SJSA1 (cell line): Measurements from ENCODE around the gene KRT25. TPM values are rescaled to one million over a fixed set of nuclear protein-coding genes. Genes with fewer than 3 reads are reported as not detected.
A peak's percentile ranks its signal among the peaks of the same experiment; 100 is the strongest.

Experiments used
- DNase-seq, 2 experiments: peaks; one replicate each; pipeline ENCODE4 v3.0.0-alpha.2; 2015 to 2020; ENCODE audit warnings: low spot score in 2 of 2, low read depth in 1 of 2
- H3K27ac ChIP-seq: fragments of 250-450 bp; sonication (Bioruptor Pico); 2 replicates; pipeline ENCODE4 v1.5.1; 2020; ENCODE audit warnings: mild to moderate bottlenecking, moderate library complexity
- H3K27me3 ChIP-seq: fragments of 250-450 bp; sonication (Bioruptor Pico); replicated peaks from 2 replicates; pipeline ENCODE4 v1.5.1; 2020; ENCODE audit warnings: mild to moderate bottlenecking, moderate library complexity
- H3K36me3 ChIP-seq: fragments of 250-450 bp; sonication (Bioruptor Pico); 2 replicates; pipeline ENCODE4 v1.5.1; 2020; ENCODE audit warnings: mild to moderate bottlenecking
- H3K4me1 ChIP-seq: fragments of 250-450 bp; sonication (Bioruptor Pico); replicated peaks from 2 replicates; pipeline ENCODE4 v1.6.1; 2021; ENCODE audit warnings: mild to moderate bottlenecking
- H3K4me3 ChIP-seq: fragments of 250-450 bp; sonication (Bioruptor Pico); 2 replicates; pipeline ENCODE4 v1.5.1; 2020; ENCODE audit warnings: mild to moderate bottlenecking
- H3K9me3 ChIP-seq: fragments of 250-450 bp; sonication (Bioruptor Pico); replicated peaks from 2 replicates; pipeline ENCODE4 v1.5.1; 2020; ENCODE audit warnings: mild to moderate bottlenecking
- total RNA-seq: library from RNA; depleted of rRNA; stranded (reverse); fragments of >200 nt; shearing (Covaris generic); gene quantifications from 2 replicates; pipeline ENCODE4 v1.2.3, GENCODE V29; 2014

The KRT25 gene
- total RNA-seq, 1 experiment from 2014 or later: not detected

- Histone ChIP-seq H3K4me3 (no peak overlapping the region), H3K27ac (no peak overlapping the region), H3K9me3 (peaks cover 5% of the 10 kb centered on the region; the same call in 1 of the 2 replicates), H3K4me1 (no peaks in the 10 kb centered on the region), H3K27me3 (peaks cover 2% of the 10 kb centered on the region), H3K36me3 (no peaks in the 10 kb centered on the region)
- DNase-seq: no peak
These were observed 21.1 kb downstream of the KRT25 start for GRCh38 chr17:40734018-40734417.

DNA sequence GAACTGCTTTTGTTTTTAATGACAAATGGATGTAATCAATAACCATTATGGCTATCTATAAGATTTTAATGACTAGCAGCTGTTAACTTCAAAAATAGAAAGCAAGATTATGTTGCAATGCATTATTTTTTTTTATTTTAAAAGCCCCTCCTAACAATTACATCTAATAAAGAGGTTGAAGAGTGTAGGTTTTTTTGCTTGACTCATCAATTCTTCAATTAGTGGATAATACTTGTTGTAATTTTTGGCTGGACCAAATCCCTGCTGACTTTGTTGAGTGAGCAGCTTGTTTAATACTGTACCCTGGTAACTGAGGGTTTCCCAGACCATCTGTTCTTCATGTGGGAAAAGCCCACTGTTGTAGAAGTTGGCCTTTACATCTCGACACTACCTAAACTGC, 24.2 kb downstream of the KRT25 start:
- Histone ChIP-seq H3K27ac (no peak overlapping the region), H3K4me1 (no peaks in the 10 kb centered on the region), H3K4me3 (no peak overlapping the region), H3K36me3 (no peaks in the 10 kb centered on the region), H3K9me3 (peaks cover 5% of the 10 kb centered on the region; the same call in 1 of the 2 replicates), H3K27me3 (no peaks in the 10 kb centered on the region; the same call in 1 of the 2 replicates)
- no peak for DNase-seq

GRCh38 chr17:40727447-40728231, 27.5 kb downstream of the KRT25 start:
- no peaks in the 10 kb centered on the region for H3K36me3 ChIP-seq
- H3K27me3 ChIP-seq: peaks cover under 1% of the 10 kb centered on the region; the same call in 1 of the 2 replicates
- H3K27ac ChIP-seq: peak overlapping the region; percentile 17
- no peaks in the 10 kb centered on the region for H3K9me3 ChIP-seq
- H3K4me3 ChIP-seq: no peak overlapping the region
- DNase-seq: peak in 1 of 2 experiments; percentile 18
- no peaks in the 10 kb centered on the region for H3K4me1 ChIP-seq

- DNase-seq: no peak
- H3K4me3 ChIP-seq: no peak overlapping the region
- H3K36me3 ChIP-seq: no peaks in the 10 kb centered on the region
- H3K27me3 ChIP-seq: peaks cover 6% of the 10 kb centered on the region; the same call in 1 of the 2 replicates
- no peak overlapping the region for H3K27ac ChIP-seq
- no peaks in the 10 kb centered on the region for H3K4me1 ChIP-seq
- H3K9me3 ChIP-seq: no peaks in the 10 kb centered on the region
These were observed 28.2 kb downstream of the KRT25 start for GRCh38 chr17:40726919-40727318.

DNA sequence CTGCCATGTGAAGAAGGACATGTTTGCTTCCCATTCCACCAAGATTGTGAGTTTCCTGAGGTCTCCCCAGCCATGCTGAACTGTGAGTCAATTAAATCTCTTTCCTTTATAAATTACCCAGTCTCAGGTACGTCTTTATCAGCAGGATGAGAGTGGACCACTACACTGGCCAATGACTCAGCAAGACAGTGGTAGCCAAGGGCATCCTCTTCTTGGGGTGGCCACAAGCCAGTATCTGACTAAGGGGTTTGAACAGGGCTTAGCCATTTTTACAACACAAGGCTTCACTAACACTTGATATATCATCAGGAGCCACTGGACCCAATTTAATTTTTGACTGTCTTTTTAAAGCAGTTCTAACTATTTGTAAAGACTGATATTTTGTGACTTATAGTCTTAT, 30.5 kb downstream of the KRT25 start:
- Histone ChIP-seq H3K36me3 (no peaks in the 10 kb centered on the region), H3K9me3 (no peaks in the 10 kb centered on the region), H3K27ac (no peak overlapping the region), H3K4me3 (no peak overlapping the region), H3K27me3 (peaks cover 11% of the 10 kb centered on the region; the same call in 1 of the 2 replicates), H3K4me1 (no peaks in the 10 kb centered on the region)
- DNase-seq: no peak

DNA sequence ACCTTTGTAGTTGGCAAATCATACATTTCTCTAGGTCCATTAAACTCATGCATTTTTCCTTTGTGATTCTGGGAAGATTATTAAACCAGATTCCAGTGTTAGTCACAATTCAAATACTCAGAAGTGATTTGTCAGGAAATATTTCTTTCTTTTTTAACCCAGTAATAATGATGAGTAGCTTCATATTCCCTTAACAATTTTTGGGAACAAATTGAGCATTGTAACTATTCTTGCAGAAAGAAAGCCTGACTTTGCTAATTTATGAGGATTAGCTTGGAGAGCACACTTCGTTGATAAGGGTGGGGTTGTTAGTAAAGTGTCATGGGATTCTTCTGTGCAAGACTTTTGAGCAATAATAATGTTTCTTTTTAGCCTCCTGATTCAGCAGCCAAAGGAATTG, 32.9 kb downstream of the KRT25 start:
- Histone ChIP-seq H3K4me3 (no peak overlapping the region), H3K27ac (no peak overlapping the region), H3K36me3 (no peaks in the 10 kb centered on the region), H3K27me3 (peaks cover 15% of the 10 kb centered on the region; the same call in 1 of the 2 replicates), H3K9me3 (no peaks in the 10 kb centered on the region), H3K4me1 (no peaks in the 10 kb centered on the region)
- DNase-seq: no peak

- Histone ChIP-seq H3K4me3 (no peak overlapping the region), H3K4me1 (no peaks in the 10 kb centered on the region), H3K9me3 (no peaks in the 10 kb centered on the region), H3K27ac (no peak overlapping the region), H3K36me3 (no peaks in the 10 kb centered on the region), H3K27me3 (peaks cover 15% of the 10 kb centered on the region; the same call in 1 of the 2 replicates)
- no peak for DNase-seq
These were observed 34.2 kb downstream of the KRT25 start for GRCh38 chr17:40720899-40721298.

DNA sequence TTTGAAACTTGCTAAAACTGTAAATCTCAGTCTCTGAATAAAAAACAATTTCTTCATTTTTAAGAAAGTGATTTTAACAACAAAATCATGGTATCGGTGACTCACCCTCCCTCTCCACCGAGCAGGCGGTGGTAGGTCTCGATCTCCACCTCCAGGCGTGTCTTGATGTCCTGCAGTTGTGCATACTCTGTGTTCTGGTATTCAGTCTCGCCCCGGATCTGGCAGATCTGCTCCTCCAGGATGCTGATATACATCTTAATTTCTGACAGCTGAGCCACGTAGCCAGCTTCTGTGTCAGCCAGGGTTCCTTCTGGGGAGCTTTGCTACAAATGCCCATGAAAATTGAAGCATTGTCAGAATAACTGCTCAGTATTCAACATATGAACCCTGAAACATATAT, 36.2 kb downstream of the KRT25 start:
- no peak for DNase-seq
- Histone ChIP-seq H3K4me1 (no peaks in the 10 kb centered on the region), H3K9me3 (no peaks in the 10 kb centered on the region), H3K4me3 (no peak overlapping the region), H3K27ac (no peak overlapping the region), H3K36me3 (no peaks in the 10 kb centered on the region), H3K27me3 (peaks cover 15% of the 10 kb centered on the region; the same call in 1 of the 2 replicates)

- no peak overlapping the region for H3K4me3 ChIP-seq
- no peak for DNase-seq
- no peaks in the 10 kb centered on the region for H3K9me3 ChIP-seq
- no peaks in the 10 kb centered on the region for H3K36me3 ChIP-seq
- peaks cover 15% of the 10 kb centered on the region; the same call in 1 of the 2 replicates for H3K27me3 ChIP-seq
- H3K27ac ChIP-seq: no peak overlapping the region
- no peaks in the 10 kb centered on the region for H3K4me1 ChIP-seq
These were observed 37.4 kb downstream of the KRT25 start for GRCh38 chr17:40717776-40718175.

- Histone ChIP-seq H3K9me3 (no peaks in the 10 kb centered on the region), H3K4me1 (no peaks in the 10 kb centered on the region), H3K36me3 (no peaks in the 10 kb centered on the region), H3K4me3 (no peak overlapping the region), H3K27me3 (peaks cover 6% of the 10 kb centered on the region; the same call in 1 of the 2 replicates), H3K27ac (no peak overlapping the region)
- no peak for DNase-seq
These were observed 40.7 kb downstream of the KRT25 start for GRCh38 chr17:40714473-40714872.

DNA sequence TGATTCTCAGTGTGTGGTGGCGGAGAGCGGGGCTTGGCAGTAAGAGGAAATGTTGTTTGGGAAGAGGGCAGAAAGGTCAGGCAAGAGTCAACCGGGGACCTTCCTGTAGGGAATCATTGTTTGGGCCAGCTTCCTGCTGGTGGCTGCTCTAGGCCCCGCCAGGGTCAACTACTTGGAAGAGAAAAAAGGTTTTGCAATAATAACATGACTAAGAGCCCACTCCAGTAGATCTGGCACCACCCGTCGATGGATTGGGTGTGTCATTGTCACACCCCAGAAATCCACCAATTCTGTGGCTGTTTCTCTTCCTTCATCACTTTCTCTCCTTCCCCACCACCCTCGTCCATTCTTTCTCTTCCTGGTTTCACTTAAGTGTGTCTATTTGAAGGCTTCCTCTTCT, 47.4 kb downstream of the KRT25 start:
- no peak overlapping the region for H3K27ac ChIP-seq
- H3K9me3 ChIP-seq: no peaks in the 10 kb centered on the region
- H3K4me1 ChIP-seq: no peaks in the 10 kb centered on the region
- no peaks in the 10 kb centered on the region for H3K36me3 ChIP-seq
- H3K4me3 ChIP-seq: no peak overlapping the region
- peaks cover 26% of the 10 kb centered on the region for H3K27me3 ChIP-seq
- no peak for DNase-seq

- Histone ChIP-seq H3K4me3 (no peak overlapping the region), H3K4me1 (no peaks in the 10 kb centered on the region), H3K27me3 (peaks cover 42% of the 10 kb centered on the region), H3K36me3 (no peaks in the 10 kb centered on the region), H3K9me3 (no peaks in the 10 kb centered on the region), H3K27ac (no peak overlapping the region)
- no peak for DNase-seq
These were observed 49.5 kb downstream of the KRT25 start for GRCh38 chr17:40705584-40705983.

GRCh38 chr17:40703652-40704051, 51.5 kb downstream of the KRT25 start, which contains the start of gene KRT24:
Gene KRT24 (minus strand): TSS chr17:40703752. CDS start chr17:40703693, 59 bp downstream.
- H3K27me3 ChIP-seq: peaks cover 43% of the 10 kb centered on the region
- no peak within 1 kb of the TSS for H3K4me3 ChIP-seq
- no peaks in the 10 kb centered on the region for H3K36me3 ChIP-seq
- H3K4me1 ChIP-seq: no peaks in the 10 kb centered on the region
- H3K27ac ChIP-seq: no peak within 1 kb of the TSS
- DNase-seq: no peak
- H3K9me3 ChIP-seq: no peaks in the 10 kb centered on the region

GRCh38 chr17:40702271-40702670, 52.9 kb downstream of the KRT25 start:
- no peak for DNase-seq
- H3K36me3 ChIP-seq: no peaks in the 10 kb centered on the region
- no peaks in the 10 kb centered on the region for H3K9me3 ChIP-seq
- no peak overlapping the region for H3K4me3 ChIP-seq
- H3K4me1 ChIP-seq: no peaks in the 10 kb centered on the region
- H3K27me3 ChIP-seq: peaks cover 56% of the 10 kb centered on the region
- no peak overlapping the region for H3K27ac ChIP-seq
